ENCODE data around the gene FOXA1. TPM values are rescaled to one million over a fixed set of nuclear protein-coding genes. Genes with fewer than 3 reads are reported as not detected.

The FOXA1 gene
- total and polyA plus RNA-seq, 4 donors: 8.0 to 37.5 (median 16.1) TPM

DNA sequence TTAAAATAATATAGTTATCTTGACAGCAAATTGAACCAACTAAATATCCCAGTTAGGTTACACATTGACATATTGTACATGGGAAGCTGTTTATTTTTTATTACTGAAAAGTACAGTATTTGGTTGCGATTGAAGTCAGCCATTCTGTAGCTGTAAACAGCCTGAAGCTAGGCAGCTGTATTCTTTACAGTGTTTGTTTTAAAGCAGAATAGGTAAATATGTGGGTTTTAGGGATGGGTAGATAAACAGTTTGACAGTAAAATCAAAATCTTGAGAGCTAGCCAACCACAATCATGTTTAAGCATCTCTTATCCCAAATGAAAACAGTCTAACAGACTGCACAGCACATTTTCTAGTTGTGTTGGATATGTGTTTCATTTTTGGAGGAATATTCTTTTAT lies 46.1 kb upstream of the FOXA1 start (continued):
- TF ChIP-seq REST (IDR thresholded peaks at IDR 0.05): no peak

- no peak overlapping the region for H3K9ac ChIP-seq (ENCODE audit: low read depth in 1 of 2, low read length in 2 of 2)
These were observed 43.5 kb upstream of the FOXA1 start for GRCh38 chr14:37638599-37638998.

DNA sequence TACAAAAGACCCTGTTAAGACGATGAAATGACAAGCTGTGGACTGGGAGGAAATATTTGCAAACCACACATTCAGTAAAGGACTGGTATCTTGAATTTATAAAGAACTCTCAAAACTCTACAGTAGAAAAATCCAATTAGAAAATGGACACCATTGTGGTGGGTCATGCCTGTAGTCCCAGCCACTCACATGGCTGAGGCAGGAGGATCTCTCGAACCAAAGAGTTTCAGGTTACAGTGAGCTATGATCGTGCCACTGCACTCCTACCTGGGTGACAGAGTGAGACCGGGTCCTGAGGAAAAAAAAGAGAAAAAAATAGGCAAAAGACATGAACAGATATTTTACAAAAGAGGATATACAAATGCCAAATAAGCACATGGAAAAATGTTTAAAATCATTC lies 42.3 kb upstream of the FOXA1 start:
- no peak for DNase-seq (ENCODE audit: low spot score)
- WGBS: 86% methylated on average over 4 of the region's 4 CpGs
- no peaks in the 10 kb centered on the region for H3K36me3 ChIP-seq (ENCODE audit: control insufficient read depth in 4 of 4, insufficient read depth in 3 of 4, low read depth in 1 of 4, low read length in 3 of 4)
- TF ChIP-seq SP1 (IDR thresholded peaks at IDR 0.05) (no peak), TAF1 (conservative IDR thresholded peaks at IDR 0.05) (no peak), FOXA1 (IDR thresholded peaks at IDR 0.05) (no peak)
- no peaks in the 10 kb centered on the region for H3K27me3 ChIP-seq (ENCODE audit: control insufficient read depth in 4 of 4, insufficient read depth in 4 of 4, low read length in 3 of 4)
- H3K4me1 ChIP-seq (ENCODE audit: control insufficient read depth in 4 of 4, insufficient read depth in 4 of 4, low read length in 3 of 4): no peaks in the 10 kb centered on the region
- no peaks in the 10 kb centered on the region for H3K9me3 ChIP-seq (ENCODE audit: control insufficient read depth in 4 of 4, low read length in 3 of 4)
- H3K27ac ChIP-seq (ENCODE audit: low read depth in 1 of 2, low read length in 2 of 2): no peak overlapping the region
- H3K4me3 ChIP-seq (ENCODE audit: low read depth in 1 of 3, low read length in 3 of 3): no peak overlapping the region
- H3K9ac ChIP-seq (ENCODE audit: low read depth in 1 of 2, low read length in 2 of 2): no peak overlapping the region

More at GRCh38 chr14:37638599-37638998, 43.5 kb upstream of the FOXA1 start:
- H3K36me3 ChIP-seq (ENCODE audit: control insufficient read depth in 4 of 4, insufficient read depth in 3 of 4, low read depth in 1 of 4, low read length in 3 of 4): no peaks in the 10 kb centered on the region
- TF ChIP-seq CTCF (IDR thresholded peaks at IDR 0.05; ENCODE audit: low read depth, low read length, missing input control): no peak
- TF ChIP-seq FOXA2 (IDR thresholded peaks at IDR 0.05): no peak
- H3K4me1 ChIP-seq (ENCODE audit: control insufficient read depth in 4 of 4, insufficient read depth in 4 of 4, low read length in 3 of 4): no peaks in the 10 kb centered on the region
- no peak overlapping the region for H3K4me3 ChIP-seq (ENCODE audit: low read depth in 1 of 3, low read length in 3 of 3)
- H3K27me3 ChIP-seq (ENCODE audit: control insufficient read depth in 4 of 4, insufficient read depth in 4 of 4, low read length in 3 of 4): no peaks in the 10 kb centered on the region
- DNase-seq (ENCODE audit: low spot score): no peak
- H3K27ac ChIP-seq (ENCODE audit: low read depth in 1 of 2, low read length in 2 of 2): no peak overlapping the region
- H3K9me3 ChIP-seq (ENCODE audit: control insufficient read depth in 4 of 4, low read length in 3 of 4): no peaks in the 10 kb centered on the region
- WGBS: 93% methylated on average over 2 of the region's 2 CpGs

DNA sequence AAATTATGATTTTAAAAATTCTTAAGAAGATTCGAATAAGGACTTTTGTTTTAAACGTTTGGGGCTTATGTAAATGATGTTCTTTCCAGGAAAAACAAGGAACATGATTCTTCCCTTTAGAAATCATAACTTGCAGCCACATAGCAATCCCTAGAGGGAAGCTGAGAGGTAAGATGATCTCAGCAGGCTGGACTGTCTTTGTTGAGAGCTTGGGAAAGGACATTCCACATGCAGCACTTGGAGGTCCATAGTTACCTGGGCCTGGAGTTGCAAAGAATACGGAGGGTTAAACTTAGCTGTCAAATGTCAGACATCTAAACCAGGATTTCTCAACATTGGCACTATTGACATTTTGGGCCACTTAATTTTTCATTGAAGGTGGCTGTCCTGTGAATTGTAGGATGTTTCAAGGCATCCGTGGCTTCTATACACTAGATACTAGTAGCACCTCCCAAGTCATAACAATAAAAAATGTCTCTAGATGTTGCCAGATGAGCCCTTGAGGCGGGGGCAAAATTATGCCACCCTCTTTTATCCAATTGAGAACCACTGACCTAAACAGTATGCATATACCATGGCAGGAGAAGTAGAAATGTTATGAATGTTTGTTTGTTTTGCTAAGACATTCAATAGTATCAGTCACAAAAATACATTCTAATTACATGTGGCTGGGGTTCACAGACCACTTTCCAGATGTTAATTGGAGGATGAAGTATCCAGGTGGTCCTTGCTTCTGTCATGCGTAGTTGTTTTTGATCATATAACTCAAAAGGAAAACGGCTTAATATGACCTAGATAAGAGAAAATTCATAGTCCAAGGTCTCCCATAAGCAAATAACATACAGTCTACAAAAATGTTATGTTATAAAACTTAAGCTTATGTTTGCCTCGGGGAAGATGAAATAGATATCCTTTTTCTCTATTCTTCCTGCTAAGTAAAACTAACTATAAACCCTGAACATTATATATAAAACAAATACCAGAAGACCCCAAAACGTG lies 30.8 kb upstream of the FOXA1 start:
- no peak overlapping the region for H3K4me3 ChIP-seq (ENCODE audit: low read depth in 1 of 3, low read length in 3 of 3)
- H3K27me3 ChIP-seq (ENCODE audit: control insufficient read depth in 4 of 4, insufficient read depth in 4 of 4, low read length in 3 of 4): no peaks in the 10 kb centered on the region
- DNase-seq (ENCODE audit: low spot score): no peak
- H3K27ac ChIP-seq (ENCODE audit: low read depth in 1 of 2, low read length in 2 of 2): no peak overlapping the region
- 78% methylated on average over 9 of the region's 9 CpGs for WGBS
- H3K9ac ChIP-seq (ENCODE audit: low read depth in 1 of 2, low read length in 2 of 2): no peak overlapping the region
- no peaks in the 10 kb centered on the region for H3K9me3 ChIP-seq (ENCODE audit: control insufficient read depth in 4 of 4, low read length in 3 of 4)
- no peaks in the 10 kb centered on the region for H3K4me1 ChIP-seq (ENCODE audit: control insufficient read depth in 4 of 4, insufficient read depth in 4 of 4, low read length in 3 of 4)
- H3K36me3 ChIP-seq (ENCODE audit: control insufficient read depth in 4 of 4, insufficient read depth in 3 of 4, low read depth in 1 of 4, low read length in 3 of 4): no peaks in the 10 kb centered on the region
- no peak for TF ChIP-seq TAF1 (conservative IDR thresholded peaks at IDR 0.05)
- TF ChIP-seq RAD21 (IDR thresholded peaks at IDR 0.05): no peak
- TF ChIP-seq, protein P1, sequence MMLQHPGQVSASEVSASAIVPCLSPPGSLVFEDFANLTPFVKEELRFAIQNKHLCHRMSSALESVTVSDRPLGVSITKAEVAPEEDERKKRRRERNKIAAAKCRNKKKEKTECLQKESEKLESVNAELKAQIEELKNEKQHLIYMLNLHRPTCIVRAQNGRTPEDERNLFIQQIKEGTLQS (IDR thresholded peaks at IDR 0.05): no peak
- TF ChIP-seq FOXA2 (IDR thresholded peaks at IDR 0.05): no peak
- no peak for TF ChIP-seq SP1 (IDR thresholded peaks at IDR 0.05)
- no peak for TF ChIP-seq NR2F2 (IDR thresholded peaks at IDR 0.05)
- TF ChIP-seq GABPA (IDR thresholded peaks at IDR 0.05 in 1 of 2, conservative IDR thresholded peaks at IDR 0.05 in 1 of 2): no peak
- TF ChIP-seq CTCF (IDR thresholded peaks at IDR 0.05; ENCODE audit: low read depth, low read length, missing input control): no peak
- no peak for TF ChIP-seq EGR1 (IDR thresholded peaks at IDR 0.05; ENCODE audit: low read depth in 2 of 2)
- no peak for TF ChIP-seq HNF4A (conservative IDR thresholded peaks at IDR 0.05)
- TF ChIP-seq YY1 (IDR thresholded peaks at IDR 0.05): no peak

All from liver (tissue), 9 donors.